Glutamatergic neuron (in vitro differentiated cells): ENCODE results near the gene MIPEP. TPM values are rescaled to one million over a fixed set of nuclear protein-coding genes. Genes with fewer than 3 reads are reported as not detected.
A peak's percentile ranks its signal among the peaks of the same experiment; 100 is the strongest.

Experiments
- DNase-seq: peaks from one replicate; pipeline ENCODE4 v3.0.0; 2022
- H3K27ac Mint-ChIP-seq: one replicate; pipeline ENCODE4 v1.8.0; 2020; ENCODE audit warnings: mild to moderate bottlenecking, mixed read lengths, inconsistent platforms; ENCODE audit not compliant: unreplicated experiment
- H3K27me3 Mint-ChIP-seq: one replicate; pipeline ENCODE4 v1.8.0; 2020; ENCODE audit warnings: mild to moderate bottlenecking, moderate library complexity, mixed read lengths, inconsistent platforms; ENCODE audit not compliant: unreplicated experiment
- H3K36me3 Mint-ChIP-seq: one replicate; pipeline ENCODE4 v1.8.0; 2020; ENCODE audit warnings: mild to moderate bottlenecking, mixed read lengths, inconsistent platforms; ENCODE audit not compliant: unreplicated experiment
- H3K4me1 Mint-ChIP-seq: one replicate; pipeline ENCODE4 v1.8.0; 2020; ENCODE audit warnings: mild to moderate bottlenecking, low read depth, mixed read lengths, inconsistent platforms; ENCODE audit not compliant: unreplicated experiment
- H3K4me3 Mint-ChIP-seq: one replicate; pipeline ENCODE4 v1.8.0; 2020; ENCODE audit warnings: mild to moderate bottlenecking, mixed read lengths, inconsistent platforms; ENCODE audit not compliant: unreplicated experiment
- H3K9me3 Mint-ChIP-seq: one replicate; pipeline ENCODE4 v1.8.0; 2020; ENCODE audit warnings: mild to moderate bottlenecking, moderate library complexity, mixed read lengths, inconsistent platforms; ENCODE audit not compliant: unreplicated experiment
- CTCF ChIP-seq: fragments of 200-600 bp; sonication (generic); IDR thresholded peaks from one replicate; pipeline ENCODE4 v1.5.0; 2021; ENCODE audit not compliant: partially characterized antibody, unreplicated experiment
- total RNA-seq: library from RNA; stranded (reverse); fragmentation: NEBNext Ultra II Directional; extraction: Animal tissue kit (Norgen Biotek cat#: 25700); gene quantifications from one replicate; pipeline ENCODE4 v1.2.1, GENCODE V29; 2021; ENCODE audit not compliant: unreplicated experiment

MIPEP gene
- total RNA-seq, 1 donor from 2014 or later = 7.1 TPM

- Mint-ChIP-seq H3K36me3 (peaks cover 8% of the 10 kb centered on the region), H3K4me1 (no peaks in the 10 kb centered on the region), H3K27ac (no peak overlapping the region), H3K9me3 (no peaks in the 10 kb centered on the region), H3K4me3 (no peak overlapping the region), H3K27me3 (peaks cover 2% of the 10 kb centered on the region)
- no peak for TF ChIP-seq CTCF
- DNase-seq = no peak
Observed at GRCh38 chr13:23922005-23922932, 33.1 kb upstream of the MIPEP start.

GRCh38 chr13:23921451-23921888 lies 32.3 kb upstream of the MIPEP start:
- peaks cover 2% of the 10 kb centered on the region for H3K27me3 Mint-ChIP-seq
- H3K36me3 Mint-ChIP-seq = peaks cover 10% of the 10 kb centered on the region
- H3K9me3 Mint-ChIP-seq = no peaks in the 10 kb centered on the region
- H3K4me1 Mint-ChIP-seq = no peaks in the 10 kb centered on the region
- H3K4me3 Mint-ChIP-seq = no peak overlapping the region
- peak; percentile 90 for TF ChIP-seq CTCF
- no peak overlapping the region for H3K27ac Mint-ChIP-seq
- DNase-seq = no peak

GRCh38 chr13:23919006-23919405 lies 29.8 kb upstream of the MIPEP start:
- peaks cover 14% of the 10 kb centered on the region for H3K36me3 Mint-ChIP-seq
- H3K27ac Mint-ChIP-seq = no peak overlapping the region
- no peak overlapping the region for H3K4me3 Mint-ChIP-seq
- no peaks in the 10 kb centered on the region for H3K4me1 Mint-ChIP-seq
- H3K27me3 Mint-ChIP-seq = peaks cover 2% of the 10 kb centered on the region
- H3K9me3 Mint-ChIP-seq = no peaks in the 10 kb centered on the region
- no peak for TF ChIP-seq CTCF
- no peak for DNase-seq

GRCh38 chr13:23918208-23918607 lies 29.0 kb upstream of the MIPEP start:
- H3K27ac Mint-ChIP-seq = no peak overlapping the region
- no peaks in the 10 kb centered on the region for H3K4me1 Mint-ChIP-seq
- peaks cover 2% of the 10 kb centered on the region for H3K27me3 Mint-ChIP-seq
- TF ChIP-seq CTCF = no peak
- DNase-seq = no peak
- no peak overlapping the region for H3K4me3 Mint-ChIP-seq
- H3K9me3 Mint-ChIP-seq = no peaks in the 10 kb centered on the region
- H3K36me3 Mint-ChIP-seq = peaks cover 14% of the 10 kb centered on the region

- TF ChIP-seq CTCF = no peak
- Mint-ChIP-seq H3K9me3 (no peaks in the 10 kb centered on the region), H3K4me3 (no peak overlapping the region), H3K27ac (no peak overlapping the region), H3K4me1 (no peaks in the 10 kb centered on the region), H3K36me3 (peaks cover 14% of the 10 kb centered on the region), H3K27me3 (peaks cover 2% of the 10 kb centered on the region)
- no peak for DNase-seq
Observed at GRCh38 chr13:23915308-23915707, 26.1 kb upstream of the MIPEP start.
